Activated CD4-positive, alpha-beta T cell treated with anti-CD3 and anti-CD28 coated beads, Interleukin-2, Interleukin-6, amounts not matched to agents 100 ng/mL and 50 ng/mL, durations not matched to agents 16 hours and 8 hours (primary cell): ENCODE data around the gene MACROD2.

Experiments used
- DNase-seq: peaks from one replicate; pipeline ENCODE4 v3.0.0-alpha.2; 2020

The MACROD2 gene

DNA sequence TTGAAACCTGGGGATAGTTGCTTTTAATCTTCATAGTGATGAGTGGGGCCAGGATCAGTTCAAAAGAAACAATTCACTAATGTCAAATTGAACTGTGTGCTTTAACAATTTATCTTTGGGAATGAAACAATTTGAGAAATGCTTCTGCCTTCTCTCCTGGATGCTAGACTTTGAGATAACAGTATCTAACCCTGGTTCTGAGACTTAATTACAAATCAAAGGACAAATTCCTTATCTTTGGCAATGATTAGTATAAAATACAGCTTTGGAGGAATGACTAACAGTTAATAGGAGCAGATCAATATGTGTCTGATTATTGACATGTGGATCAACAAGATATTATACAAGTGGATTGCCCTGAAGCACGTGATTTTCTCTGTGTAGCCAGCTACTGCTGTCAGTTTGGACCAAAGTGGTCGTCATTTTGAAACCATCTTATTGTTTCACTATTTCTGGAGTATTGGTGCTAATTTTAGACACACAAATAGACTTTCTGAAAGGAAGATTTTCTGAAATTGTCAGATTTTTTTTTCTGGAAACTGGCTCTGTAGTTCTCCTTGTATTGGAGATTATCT, 348.3 kb downstream of the MACROD2 start:
- DNase-seq, result no peak

DNA sequence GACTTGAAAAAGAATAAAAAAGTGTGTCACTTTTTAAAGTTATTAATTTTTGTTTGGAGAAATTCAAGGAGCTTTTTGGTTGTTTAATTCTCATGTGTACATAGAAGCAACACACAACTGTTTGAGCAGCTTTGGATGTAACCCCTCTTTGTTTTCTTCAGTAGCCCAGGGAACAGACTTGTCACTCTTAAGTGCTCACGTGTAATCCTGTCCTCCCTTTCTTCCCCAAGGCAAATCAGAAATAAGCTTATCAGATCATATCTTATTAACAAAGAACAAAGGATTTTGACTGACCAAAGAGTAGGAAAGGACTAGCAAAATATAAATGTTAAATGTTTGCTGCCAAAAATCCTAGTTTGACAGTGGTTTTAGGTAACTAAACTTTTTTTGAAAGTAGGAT, 349.4 kb downstream of the MACROD2 start:
- no peak for DNase-seq

DNA sequence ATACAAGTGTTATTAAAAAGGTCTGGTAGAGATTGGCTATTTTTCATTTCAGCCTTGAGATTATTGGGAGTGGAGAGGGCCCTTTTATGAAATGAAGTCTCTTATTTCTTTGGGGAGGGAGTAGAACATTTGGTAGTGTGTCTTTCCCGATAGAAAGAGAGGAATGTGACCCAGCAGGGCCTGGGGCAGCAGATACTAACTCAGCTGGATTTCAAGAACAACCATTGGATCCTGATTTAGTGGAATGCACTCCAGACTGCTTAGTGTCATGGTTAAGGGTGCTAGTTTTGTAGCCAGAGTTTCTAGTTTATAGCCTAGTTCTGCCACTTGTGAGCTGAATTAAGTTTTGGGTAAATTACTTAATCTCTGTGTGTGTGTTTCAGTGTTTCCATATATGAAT, 360.5 kb downstream of the MACROD2 start:
- no peak for DNase-seq

DNA sequence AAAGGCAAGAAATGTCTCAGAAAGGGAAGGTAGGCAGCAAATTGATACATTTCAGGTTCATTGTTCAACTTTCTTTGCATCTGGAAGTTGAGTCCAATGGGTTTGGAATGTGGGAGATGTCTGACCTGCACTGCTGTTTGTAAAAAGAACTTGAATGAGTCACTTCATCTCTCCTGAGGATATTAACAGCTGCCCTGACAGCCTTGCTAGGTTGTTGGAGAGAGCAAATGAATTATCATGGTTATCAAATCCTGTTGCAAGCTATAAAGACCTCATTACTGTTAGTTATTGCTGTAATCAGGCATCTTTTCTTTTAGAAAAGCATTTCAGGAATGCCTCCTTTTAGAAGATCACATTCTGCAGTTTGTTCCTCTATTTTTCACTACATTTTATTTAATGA, 365.1 kb downstream of the MACROD2 start:
- no peak for DNase-seq

DNA sequence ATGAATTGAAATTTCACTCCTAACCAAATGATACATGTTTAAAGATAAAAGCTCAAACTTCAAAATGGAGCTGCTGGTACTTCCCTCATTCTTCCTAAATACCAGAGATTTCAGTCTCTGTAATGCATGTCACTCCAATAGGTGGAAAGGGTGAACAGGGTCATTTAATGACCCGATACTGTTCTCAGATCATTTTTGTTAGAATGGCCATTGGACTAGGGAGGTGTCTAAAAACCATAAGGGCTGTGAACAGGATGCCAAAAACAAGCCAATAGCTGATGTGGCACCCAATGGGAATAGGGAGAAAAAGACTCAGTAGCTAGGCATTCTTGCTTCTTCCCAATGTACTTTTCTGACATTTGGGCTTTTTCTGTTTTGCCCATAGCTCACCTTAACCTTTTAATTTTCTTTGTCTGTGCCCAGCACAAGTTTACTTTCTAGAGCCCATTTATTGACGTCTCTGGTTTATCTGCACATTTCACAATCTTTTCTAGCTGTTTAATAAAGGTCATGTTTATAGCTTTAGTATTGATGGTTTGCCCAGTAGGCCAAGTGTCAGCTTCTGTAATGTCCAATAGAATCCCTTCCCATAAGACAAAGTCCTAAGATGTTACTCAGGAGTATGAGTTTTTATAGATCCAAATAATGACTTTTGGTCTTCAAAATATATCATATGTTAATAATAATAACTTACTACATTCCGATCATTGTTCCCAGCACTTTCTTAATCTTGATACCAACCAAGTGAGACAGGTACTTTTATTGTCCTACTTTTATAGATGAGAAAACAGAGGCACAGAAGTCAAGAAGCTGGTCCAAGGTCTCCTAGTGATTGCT, 366.4 kb downstream of the MACROD2 start:
- DNase-seq, result no peak

DNA sequence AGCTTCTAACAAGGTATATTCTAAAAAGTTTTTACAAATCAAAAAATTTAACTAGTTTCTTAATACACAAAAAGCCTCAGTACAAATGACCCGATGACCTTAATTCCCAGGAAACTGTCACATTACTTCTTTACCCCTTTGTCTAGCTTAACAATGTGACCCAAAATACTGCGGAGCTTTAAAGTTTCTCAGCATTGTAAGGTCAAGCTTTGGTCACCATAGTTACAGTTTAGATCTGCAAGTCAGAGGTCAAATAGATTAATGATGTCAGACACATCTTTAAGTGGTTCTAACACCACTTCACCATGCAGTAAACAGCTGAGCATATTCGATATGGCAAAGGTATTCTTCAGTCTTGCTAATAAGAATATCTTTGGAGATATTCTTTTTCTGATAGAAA, 378.9 kb downstream of the MACROD2 start:
- DNase-seq, result no peak

DNA sequence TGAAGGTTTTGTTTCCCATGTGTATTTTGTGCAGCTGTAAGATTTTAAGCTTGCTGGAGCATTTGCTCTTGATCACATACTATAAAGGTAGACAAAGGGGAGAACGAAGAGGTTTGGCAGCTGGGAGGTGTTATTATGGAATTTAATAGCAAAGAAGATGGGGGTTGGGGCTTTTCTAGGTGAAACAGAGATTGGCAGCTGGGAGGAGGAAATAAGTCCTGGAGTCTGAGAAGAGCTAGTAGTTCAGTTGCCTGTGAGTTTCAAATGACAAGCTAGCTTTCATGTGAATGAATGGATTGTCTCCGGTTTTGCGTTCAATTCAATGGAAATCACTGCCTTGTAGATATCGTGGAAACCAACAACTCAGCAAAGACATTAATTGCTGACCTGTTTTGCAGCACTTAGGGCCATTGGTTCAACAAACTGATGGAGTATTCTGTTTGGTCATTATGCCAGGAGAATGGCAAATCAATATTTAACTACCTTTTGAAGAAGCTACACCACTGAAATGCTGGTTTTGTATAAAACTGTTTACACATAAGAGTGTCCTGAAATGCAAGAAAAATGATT, 380.2 kb downstream of the MACROD2 start:
- no peak for DNase-seq

DNA sequence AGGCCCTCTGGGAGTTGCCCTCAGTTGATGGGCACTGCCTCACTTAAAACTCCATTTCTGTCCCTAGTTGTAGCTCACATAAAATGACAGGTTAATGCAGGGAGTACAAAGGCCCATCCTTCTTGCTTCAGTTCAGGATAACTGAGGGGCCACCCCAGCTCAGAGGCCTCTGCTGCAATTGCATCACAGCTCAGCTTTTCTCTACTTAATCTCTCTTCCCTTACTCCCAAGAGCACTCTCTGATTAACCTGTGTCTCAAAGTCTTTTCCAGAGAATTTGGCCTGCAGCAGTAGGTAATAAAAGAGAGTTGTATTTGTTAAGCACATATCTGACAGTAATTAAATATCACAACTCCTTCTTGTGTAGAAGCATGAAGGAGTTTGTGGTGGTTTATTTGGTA, 383.0 kb downstream of the MACROD2 start:
- DNase-seq, result no peak

DNA sequence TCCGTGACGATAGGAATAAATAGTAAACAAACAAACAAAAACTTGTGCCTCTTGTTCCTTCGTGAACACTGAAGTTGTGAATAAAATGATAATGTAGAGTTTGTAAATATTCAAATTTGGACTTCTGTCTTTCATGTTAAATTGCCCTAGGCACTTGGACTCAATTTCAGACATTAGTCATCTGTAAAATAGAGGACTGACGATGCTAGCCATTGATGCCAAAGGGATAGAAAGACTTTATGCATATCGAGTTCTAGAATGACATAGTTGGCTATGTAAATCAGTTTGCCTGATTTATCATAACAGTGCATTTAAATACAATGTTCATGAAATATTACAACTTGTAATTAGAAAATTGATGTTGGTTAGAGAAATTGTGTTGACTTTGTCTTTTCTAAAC, 388.0 kb downstream of the MACROD2 start:
- DNase-seq, result no peak

DNA sequence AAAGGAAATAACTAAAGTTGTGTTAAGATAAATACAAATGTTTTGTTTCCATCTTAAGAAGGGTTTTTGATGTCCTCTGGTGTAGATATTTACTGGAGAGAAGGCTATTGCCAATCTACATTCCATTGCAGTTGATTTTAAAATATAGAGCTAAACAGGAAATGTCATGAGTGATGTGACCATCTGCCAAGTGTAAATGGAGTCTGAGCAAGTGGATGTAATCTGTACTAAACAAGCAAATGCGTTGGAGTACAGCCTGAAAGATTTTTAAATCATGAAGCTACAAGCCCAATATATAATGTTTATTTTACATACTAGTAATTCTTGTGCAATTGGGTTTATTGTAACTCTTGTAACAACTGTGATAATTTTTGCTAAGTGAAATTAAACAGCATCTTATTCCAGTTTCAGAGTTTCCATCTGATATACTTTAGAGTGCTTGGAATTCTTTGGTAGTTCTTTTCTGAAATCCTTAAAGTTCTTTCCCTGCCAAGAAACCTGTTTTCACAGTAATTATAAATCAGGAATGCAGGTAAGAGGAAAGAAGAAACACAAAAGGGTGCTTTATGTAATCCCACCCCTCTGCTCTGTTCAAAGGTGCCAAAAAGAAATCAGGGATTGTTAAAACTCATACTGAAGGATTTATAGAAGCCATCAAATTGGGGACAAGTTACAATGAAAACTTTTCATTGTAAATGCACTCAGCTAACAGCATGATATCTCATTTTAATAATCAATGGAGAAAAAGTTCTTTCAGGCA, 389.3 kb downstream of the MACROD2 start:
- DNase-seq, result no peak

DNA sequence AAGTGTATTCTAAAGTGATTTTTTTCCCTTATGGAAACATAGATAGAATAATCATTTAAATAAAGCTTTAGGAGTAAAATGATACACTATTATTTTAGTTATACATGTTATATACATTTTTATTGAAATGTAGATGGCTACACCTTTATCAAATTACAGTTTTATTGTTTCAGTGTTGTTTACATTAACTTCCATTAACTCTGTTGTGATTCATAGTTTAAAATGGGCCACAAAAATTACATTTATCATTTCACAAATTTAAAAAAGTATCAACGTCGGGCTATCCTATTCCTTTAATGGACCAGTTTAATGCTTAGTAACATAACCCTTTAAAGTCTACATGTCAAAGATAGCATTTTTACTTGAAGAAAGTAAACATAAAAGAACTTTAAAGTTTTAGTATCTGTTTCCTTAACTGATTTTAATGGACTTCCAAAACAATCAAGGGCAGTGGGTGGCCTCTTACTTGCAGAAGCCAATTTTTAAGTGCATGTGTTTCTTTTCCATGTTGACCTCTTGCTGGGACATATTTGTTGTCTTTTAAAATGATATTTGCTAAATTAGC, 389.9 kb downstream of the MACROD2 start:
- DNase-seq, result no peak

DNA sequence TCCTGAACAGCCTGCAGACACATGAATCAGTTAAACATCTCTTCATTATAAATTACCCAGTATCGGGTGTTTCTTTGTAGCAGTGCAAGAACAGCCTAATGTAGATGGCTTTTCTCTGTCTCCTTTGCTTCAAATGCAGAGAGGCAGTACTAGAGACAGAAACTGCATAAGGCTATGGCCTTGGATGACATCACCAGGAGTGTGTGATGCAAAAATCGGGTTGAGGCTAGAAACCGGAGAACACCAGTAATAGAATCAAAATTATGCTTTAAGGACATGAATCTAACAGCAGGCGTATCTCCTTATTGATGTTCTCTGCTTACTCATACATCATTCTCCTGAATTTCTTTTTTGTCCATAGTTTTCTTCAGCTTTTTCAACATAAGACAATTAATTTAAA, 391.4 kb downstream of the MACROD2 start:
- no peak for DNase-seq

DNA sequence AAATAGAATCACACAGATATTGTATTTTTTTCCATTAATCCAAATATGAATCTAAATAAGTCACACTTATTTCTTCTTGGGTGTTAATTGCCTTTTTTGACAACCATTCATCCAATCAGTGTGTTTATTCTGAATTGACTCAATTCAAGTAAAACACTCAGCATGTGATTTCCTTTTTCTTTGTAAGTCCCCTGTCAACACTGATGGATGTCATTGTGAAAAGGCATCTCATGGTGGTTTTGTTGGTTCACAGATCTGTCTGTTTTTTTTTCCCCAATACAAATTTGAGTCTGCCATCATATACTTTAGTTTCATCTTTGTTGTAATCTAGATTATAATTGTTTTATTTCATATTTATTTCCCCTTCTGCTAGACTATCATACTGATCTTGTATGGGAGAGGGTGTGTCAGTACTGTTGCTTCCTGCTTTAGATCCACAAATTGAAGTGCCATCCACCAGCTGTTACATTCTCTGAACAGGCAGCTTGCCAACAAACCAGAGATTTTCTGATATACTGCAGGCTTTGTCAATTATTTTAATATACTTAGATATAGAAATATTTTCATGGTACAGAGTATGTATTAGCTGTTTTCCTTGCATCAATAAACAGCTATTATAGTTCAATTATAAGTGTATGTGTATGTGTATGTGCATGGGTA, 406.3 kb downstream of the MACROD2 start:
- DNase-seq, result no peak

DNA sequence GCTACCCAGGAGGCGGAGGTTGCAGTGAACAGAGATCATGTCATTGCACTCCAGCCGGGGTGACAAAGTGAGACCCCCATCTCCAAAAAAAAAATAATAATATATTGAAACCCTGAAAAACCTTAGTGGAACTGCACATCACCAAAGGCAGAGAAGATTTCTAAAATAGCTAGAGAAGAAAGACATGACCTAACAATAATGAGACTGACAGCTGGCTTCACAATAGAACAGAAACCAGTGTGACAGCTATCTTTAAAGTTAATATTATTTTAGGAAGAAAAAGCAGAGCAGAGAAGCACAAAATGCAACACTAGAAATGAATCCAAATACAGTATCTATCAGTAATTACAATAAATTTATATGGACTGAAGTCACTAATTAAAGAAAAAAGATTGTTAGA, 409.2 kb downstream of the MACROD2 start:
- DNase-seq, result no peak

DNA sequence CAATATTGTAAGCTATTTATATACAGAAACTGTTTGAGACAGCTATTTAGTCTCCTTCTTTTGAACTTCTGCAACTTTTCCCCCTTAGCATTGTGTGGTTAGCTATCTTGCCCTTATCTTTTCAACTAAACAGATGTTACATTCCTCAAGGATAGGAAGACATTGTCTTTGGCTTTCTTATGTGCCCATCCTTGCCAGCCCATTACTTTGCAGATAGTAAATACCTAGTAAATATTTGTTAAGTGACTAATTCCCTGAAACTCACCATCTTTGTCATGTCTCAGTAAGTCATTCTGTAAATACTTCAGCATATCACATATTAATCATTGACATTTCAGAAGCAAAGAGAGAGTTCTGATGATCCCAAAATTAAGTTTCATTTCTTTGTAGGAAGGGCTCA, 411.2 kb downstream of the MACROD2 start:
- no peak for DNase-seq

DNA sequence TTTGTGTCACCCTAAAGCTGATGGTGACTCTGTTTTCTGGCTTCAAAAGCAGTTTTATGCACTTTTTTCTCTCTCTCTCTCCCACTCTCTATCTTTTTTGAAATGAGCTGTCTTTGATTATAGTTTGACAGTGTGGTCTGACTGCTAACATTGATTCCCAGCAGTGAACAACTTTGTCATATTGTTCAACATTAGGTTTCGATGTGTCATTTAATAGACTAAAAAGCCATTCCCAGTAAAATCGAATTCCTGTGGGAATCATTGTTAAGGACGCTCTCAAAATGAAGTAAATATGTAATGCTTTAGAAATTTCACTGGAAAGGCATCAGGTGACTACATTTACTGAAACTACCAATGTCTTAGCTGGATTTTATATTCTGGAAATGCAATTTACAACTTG, 412.0 kb downstream of the MACROD2 start:
- DNase-seq, result no peak

DNA sequence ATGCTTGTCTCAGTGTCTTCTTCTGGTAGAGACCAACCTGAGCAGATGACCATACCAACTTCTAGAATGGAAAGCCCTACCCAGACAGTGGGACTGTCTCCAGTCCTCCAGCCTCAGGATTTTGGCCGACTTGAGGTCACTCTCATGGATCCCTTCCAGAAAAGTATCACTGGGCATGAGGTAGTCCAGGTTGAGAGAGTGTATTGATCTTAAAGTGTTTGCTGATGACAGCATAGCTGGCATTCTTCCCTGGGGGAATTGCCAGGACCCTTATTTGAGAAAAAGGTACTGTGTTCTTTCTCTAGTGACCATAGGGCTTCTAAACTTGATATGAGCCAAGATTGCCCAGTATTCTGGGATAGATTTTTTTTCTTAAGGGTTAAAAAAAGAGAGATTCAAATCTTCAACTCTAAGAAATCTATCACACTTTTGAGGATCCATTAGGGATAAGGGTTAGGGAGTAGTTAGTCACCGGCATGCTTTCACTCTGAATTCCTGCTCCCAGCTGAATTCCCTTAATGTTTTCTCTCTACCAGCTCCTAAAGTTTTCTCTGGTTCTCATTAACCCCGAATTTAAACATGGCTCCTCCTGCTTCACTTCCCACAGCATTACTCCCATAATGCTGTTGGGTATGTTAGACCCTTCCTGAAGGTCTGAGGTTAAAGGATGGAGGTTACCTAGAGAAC, 415.7 kb downstream of the MACROD2 start:
- DNase-seq, result no peak

DNA sequence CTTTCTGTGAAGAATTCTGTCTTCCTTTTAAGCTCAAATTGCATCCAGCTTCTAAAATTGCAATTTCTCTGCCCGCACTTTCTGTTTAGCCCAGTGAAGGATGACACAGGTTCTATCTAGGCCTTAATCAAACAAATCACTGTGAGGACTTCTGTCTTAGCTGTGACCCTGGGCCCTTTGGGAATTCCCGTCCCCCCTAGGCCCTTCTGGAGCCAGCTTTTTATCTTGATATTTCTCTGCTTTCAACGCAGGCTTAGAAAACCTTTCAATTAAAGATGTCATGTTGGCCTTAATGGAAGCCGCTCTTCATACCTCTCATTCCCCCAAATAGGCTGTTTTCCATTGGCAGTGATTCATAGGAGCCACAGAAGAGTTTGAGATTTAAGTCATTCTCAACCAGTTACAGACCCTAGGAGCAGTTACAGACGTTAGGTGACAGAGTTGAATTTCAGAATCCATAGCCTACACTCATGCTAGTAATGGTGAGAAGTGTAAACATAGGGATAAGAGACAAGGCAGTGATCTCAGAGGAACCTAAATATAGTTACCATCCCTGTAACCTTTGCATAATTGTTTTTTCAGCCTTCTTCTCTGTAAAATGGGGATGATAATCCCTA, 416.9 kb downstream of the MACROD2 start:
- no peak for DNase-seq

DNA sequence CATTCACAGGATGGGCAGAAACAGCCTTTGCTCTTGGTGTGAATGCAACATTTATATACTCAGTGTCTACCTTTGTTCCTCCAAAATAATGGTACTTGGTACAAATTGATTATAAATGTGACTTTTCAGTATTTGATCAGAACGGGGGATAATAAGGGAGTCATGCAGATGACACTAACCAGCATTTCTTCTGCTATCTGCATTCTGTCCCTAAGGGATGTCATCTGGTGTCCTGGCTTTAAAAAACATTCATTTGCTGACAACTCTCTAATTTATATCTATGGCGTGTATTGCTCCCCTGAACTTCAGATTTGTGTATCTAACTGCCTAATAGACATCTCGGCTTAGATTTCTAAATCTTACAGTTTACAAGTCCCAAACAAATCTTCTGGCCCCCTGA, 418.5 kb downstream of the MACROD2 start:
- no peak for DNase-seq

DNA sequence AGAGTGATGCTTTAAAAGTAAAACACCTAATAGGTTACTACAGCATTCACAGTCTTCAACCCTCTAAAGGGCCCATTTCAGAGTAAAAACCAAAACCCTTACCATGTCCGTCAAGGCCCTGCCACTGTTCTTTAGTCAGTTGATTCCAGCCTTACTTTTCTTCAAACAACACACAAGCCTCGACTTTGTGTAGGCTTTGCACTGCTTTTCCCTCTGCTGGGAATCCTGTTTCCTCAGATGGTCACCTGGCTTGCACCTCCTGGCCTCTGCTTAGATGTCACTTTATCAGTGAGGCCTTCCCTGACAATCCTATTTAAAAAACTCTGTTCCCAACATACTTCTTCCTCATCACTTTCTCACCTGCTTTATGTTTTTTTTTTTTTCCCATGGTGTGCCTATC, 419.2 kb downstream of the MACROD2 start:
- DNase-seq, result no peak

DNA sequence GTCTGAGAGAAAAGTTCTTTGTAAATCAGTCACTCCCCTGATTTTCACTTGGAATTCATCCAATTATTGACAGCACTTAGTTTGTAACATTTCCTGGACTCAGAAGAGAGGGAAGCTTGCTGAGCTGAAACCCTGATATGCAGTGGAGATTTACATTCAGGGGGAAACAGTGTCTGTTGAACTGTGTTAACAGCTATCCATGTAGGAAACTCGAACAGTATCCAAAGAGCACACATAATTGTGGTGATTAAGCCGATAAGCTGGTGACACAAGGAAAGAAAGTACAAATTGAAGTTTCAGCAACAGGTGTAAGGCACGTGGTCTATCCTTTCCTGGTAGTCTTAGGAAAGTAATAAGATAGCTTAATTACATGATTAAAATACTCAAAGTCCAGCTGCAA, 420.2 kb downstream of the MACROD2 start:
- DNase-seq, result no peak

DNA sequence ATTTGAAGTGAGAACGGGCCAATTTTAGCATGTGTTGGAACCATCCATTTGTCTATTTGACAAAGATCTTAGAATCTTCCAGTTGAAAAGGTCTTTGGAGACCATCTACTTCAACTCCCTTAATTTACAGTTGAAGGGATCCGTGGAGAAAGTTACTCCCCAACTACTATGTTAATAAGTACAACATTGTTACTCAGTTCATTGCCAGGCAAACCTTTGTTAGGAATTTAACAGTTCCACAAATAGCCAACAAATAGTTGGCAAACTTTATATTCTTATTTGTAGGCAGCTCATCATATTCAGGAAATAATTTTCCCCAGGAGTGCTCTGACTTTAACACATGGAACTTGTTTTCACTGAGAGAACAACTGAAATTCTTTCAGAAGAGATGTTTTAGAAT, 423.1 kb downstream of the MACROD2 start:
- DNase-seq, result no peak
